DOHH2 (cell line): ENCODE results near the gene ANKRD65.

Experiments
- H3F3A ChIP-seq: fragments of 200-600 bp; sonication (generic), shearing (Covaris generic); 2 replicates; pipeline ENCODE4 v1.6.0; 2016; ENCODE audit warnings: antibody characterized with exemption, mild to moderate bottlenecking; ENCODE audit not compliant: control insufficient read depth, insufficient read depth
- H3K27ac ChIP-seq: fragments of 200-600 bp; sonication (generic); 2 replicates; pipeline ENCODE4 v1.5.1; 2014; ENCODE audit warnings: low read depth, mild to moderate bottlenecking, low read length, moderate library complexity
- H3K27me3 ChIP-seq: fragments of 200-600 bp; sonication (generic); 2 replicates; pipeline ENCODE4 v1.6.1; 2014; ENCODE audit warnings: mild to moderate bottlenecking, low read length, mixed read lengths; ENCODE audit not compliant: control insufficient read depth
- H3K36me3 ChIP-seq: fragments of 200-600 bp; sonication (generic); 2 replicates; pipeline ENCODE4 v1.6.1; 2014; ENCODE audit warnings: mild to moderate bottlenecking, low read length, moderate library complexity, mixed read lengths; ENCODE audit not compliant: control insufficient read depth
- H3K4me1 ChIP-seq: fragments of 200-600 bp; sonication (generic); 2 replicates; pipeline ENCODE4 v1.6.1; 2014; ENCODE audit warnings: mild to moderate bottlenecking, low read length, mixed read lengths; ENCODE audit not compliant: control insufficient read depth
- H3K4me2 ChIP-seq: fragments of 200-600 bp; sonication (generic); 2 replicates; pipeline ENCODE4 v1.6.0; 2014; ENCODE audit warnings: mild to moderate bottlenecking, low read length, moderate library complexity
- H3K4me3 ChIP-seq: fragments of 200-600 bp; sonication (generic); 2 replicates; pipeline ENCODE4 v1.5.1; 2014; ENCODE audit warnings: mild to moderate bottlenecking, low read length, mixed read lengths
- H3K79me2 ChIP-seq: fragments of 200-600 bp; sonication (generic); 2 replicates; pipeline ENCODE4 v1.6.1; 2014; ENCODE audit warnings: mild to moderate bottlenecking, low read length, mixed read lengths; ENCODE audit not compliant: control insufficient read depth
- H3K9me2 ChIP-seq: fragments of 200-600 bp; sonication (generic); replicated peaks from 2 replicates; pipeline ENCODE4 v1.6.1; 2014; ENCODE audit warnings: mild to moderate bottlenecking, low read length, mixed read lengths; ENCODE audit not compliant: control insufficient read depth
- H3K9me3 ChIP-seq: fragments of 200-600 bp; sonication (generic); 2 replicates; pipeline ENCODE4 v1.6.1; 2014; ENCODE audit warnings: antibody characterized with exemption, low read length, mixed read lengths; ENCODE audit not compliant: control insufficient read depth, insufficient read depth
- H4K20me1 ChIP-seq: fragments of 200-600 bp; sonication (generic); 2 replicates; pipeline ENCODE4 v1.6.0; 2014; ENCODE audit warnings: low read depth, mild to moderate bottlenecking, antibody characterized with exemption, low read length, moderate library complexity; ENCODE audit not compliant: control insufficient read depth, insufficient read depth
- EZH2phosphoT487 ChIP-seq: fragments of 200-600 bp; sonication (generic); IDR thresholded peaks from 2 replicates; pipeline ENCODE4 v1.6.1; 2017; ENCODE audit warnings: borderline replicate concordance, mild to moderate bottlenecking, antibody characterized with exemption, low read length, moderate library complexity, mixed read lengths
- TF ChIP-seq, protein P1 (sequence below): fragments of 200-600 bp; sonication (generic); IDR thresholded peaks from one replicate; pipeline ENCODE4 v1.5.1; 2014; ENCODE audit warnings: antibody characterized with exemption, mild to moderate bottlenecking, low read depth, low read length; ENCODE audit not compliant: poor library complexity, severe bottlenecking

Gene ANKRD65

DNA sequence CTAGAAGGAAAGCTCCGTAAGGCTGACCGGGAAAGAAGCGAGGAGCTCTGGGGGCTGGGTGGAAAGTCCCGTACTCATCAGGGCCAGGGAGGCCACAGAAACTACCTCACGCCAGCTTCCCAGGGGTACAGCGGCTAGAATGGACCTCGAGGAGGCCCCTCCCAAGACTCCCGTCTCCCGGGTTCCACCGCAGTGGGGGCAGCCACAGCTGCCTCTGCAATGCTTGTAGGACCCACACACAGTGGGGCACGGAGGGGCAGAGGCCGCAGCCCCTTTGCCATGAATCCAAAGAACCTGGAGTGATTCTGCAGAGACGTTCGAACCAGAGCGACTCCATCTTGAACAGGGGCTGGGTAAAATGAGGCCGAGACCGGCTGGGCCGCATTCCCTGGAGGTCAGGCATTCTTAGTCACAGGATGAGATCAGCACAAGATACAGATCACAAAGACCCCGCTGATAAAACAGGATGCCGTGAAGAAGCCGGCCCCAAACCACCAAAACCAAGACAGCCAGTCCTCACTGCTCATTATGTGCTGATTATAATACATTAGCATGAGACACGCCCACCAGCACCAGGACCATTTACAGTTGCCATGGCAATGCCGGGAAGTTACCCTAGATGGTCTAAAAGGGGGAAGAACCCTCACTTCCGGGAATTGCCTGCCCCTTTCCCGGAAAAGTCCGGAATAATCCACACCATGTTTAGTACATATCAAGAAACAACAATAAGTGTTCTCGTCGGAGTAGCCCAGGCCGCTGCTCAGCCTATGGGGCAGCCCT, 1.6 kb upstream of the ANKRD65 start:
- TF ChIP-seq, protein P1, sequence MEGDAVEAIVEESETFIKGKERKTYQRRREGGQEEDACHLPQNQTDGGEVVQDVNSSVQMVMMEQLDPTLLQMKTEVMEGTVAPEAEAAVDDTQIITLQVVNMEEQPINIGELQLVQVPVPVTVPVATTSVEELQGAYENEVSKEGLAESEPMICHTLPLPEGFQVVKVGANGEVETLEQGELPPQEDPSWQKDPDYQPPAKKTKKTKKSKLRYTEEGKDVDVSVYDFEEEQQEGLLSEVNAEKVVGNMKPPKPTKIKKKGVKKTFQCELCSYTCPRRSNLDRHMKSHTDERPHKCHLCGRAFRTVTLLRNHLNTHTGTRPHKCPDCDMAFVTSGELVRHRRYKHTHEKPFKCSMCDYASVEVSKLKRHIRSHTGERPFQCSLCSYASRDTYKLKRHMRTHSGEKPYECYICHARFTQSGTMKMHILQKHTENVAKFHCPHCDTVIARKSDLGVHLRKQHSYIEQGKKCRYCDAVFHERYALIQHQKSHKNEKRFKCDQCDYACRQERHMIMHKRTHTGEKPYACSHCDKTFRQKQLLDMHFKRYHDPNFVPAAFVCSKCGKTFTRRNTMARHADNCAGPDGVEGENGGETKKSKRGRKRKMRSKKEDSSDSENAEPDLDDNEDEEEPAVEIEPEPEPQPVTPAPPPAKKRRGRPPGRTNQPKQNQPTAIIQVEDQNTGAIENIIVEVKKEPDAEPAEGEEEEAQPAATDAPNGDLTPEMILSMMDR = no peak
- no peaks in the 10 kb centered on the region for H3K9me2 ChIP-seq
- no peaks in the 10 kb centered on the region for H3K79me2 ChIP-seq
- no peaks in the 10 kb centered on the region for H3K9me3 ChIP-seq
- H3K27ac ChIP-seq = no peak overlapping the region
- H3K27me3 ChIP-seq = peaks cover 17% of the 10 kb centered on the region
- H3K36me3 ChIP-seq = no peaks in the 10 kb centered on the region
- H3K4me2 ChIP-seq = no peak overlapping the region
- no peak overlapping the region for H3K4me3 ChIP-seq
- H3K4me1 ChIP-seq = no peaks in the 10 kb centered on the region
- H4K20me1 ChIP-seq = 0 out of 2 replicates have a peak, but pooled peaks cover 3% of the 10 kb centered on the region
- H3F3A ChIP-seq = no peaks in the 10 kb centered on the region

DNA sequence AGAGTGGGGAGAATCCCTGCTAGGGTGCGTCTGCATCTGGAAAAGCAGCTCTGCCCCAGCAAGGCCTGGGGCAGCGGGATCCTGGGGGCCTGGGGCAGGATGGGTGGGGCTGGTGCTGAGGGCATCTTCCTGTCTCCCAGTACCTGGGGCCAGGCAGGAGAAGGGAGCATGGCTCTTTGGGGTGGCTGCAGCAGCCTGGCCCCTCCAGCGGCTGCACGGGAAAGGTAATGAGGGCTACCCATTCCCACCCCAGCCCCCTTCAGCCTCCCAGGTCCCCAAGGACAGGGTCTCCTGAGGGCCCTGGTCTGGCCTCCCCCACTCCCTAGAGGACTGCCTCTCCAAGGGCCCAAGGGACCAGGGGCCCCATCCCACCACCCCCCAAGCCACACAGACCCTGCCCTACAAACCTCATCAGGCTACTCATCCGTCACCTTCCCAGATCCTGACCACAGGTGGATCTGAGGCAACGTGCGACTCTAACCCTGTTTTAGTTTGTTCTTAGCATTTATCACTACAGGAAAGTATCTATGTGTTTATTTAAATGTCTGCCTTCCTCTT, 910 bp upstream of the ANKRD65 start:
- Histone ChIP-seq H3K27ac (no peak overlapping the region), H3K9me3 (no peaks in the 10 kb centered on the region), H3F3A (no peaks in the 10 kb centered on the region), H3K4me3 (no peak overlapping the region), H3K36me3 (no peaks in the 10 kb centered on the region), H3K9me2 (no peaks in the 10 kb centered on the region), H3K4me2 (no peak overlapping the region), H3K79me2 (no peaks in the 10 kb centered on the region), H3K4me1 (no peaks in the 10 kb centered on the region), H3K27me3 (peaks cover 17% of the 10 kb centered on the region), H4K20me1 (0 out of 2 replicates have a peak, but pooled peaks cover 3% of the 10 kb centered on the region)
- TF ChIP-seq, protein P1 = no peak
- no peak for TF ChIP-seq EZH2phosphoT487

DNA sequence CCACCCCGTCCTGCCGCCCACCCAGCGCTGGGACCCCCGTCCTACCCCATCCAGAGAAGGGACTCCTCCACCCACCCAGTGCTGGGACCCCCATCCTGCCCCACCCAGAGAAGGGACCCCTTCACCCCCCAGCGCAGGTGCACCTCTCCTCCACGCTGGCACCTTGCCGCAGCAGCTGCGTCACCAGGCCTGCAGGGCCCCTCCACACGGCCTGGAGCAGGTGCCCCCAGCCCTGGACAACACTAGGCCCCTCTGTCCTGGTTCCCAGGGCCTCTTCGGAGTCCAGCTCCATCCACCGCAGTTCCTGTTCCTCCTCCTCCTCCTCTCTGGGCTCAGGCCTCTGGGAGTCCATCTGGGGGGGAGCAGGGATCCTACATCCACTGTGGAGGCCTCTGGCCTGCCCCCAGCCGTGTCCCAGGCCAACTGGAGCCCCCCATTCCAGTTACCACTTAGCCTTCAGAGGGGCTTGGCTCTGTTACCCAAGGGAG, 378 bp downstream of the ANKRD65 start:
- Histone ChIP-seq H3K27ac (no peak overlapping the region), H3K4me3 (no peak overlapping the region), H3K9me2 (no peaks in the 10 kb centered on the region), H3K79me2 (no peaks in the 10 kb centered on the region), H3K4me2 (no peak overlapping the region), H3F3A (no peaks in the 10 kb centered on the region), H3K4me1 (no peaks in the 10 kb centered on the region), H3K36me3 (no peaks in the 10 kb centered on the region), H4K20me1 (0 out of 2 replicates have a peak, but pooled peaks cover 3% of the 10 kb centered on the region), H3K9me3 (no peaks in the 10 kb centered on the region), H3K27me3 (peaks cover 8% of the 10 kb centered on the region; the same call in 1 of the 2 replicates)
- no peak for TF ChIP-seq EZH2phosphoT487
- TF ChIP-seq, protein P1 = no peak
